IMR-90 (cell line): ENCODE results near the gene C14orf93. TPM values are rescaled to one million over a fixed set of nuclear protein-coding genes. Genes with fewer than 3 reads are reported as not detected.

Experiments used
- ATAC-seq: fragments of 200-7000 bp; cut with Tn5 transposase; 2 replicates; pipeline ENCODE4 v1.9.1; 2020; ENCODE audit warnings: low read depth, mild to moderate bottlenecking, moderate library complexity
- BruUV-seq: library from RNA; stranded (reverse); fragments of 400-500 nt; replicated peaks from 2 replicates; lab custom pipeline; 2021; lab: Mats Ljungman, UMichigan
- CTCF ChIA-PET: fragments of 300-600 bp; formaldehyde crosslinking; extraction: SDS; loops from one replicate; lab custom pipeline; 2021; ENCODE audit warnings: antibody characterized with exemption; lab: Yijun Ruan, JAX
- POLR2A ChIA-PET: fragments of 300-600 bp; sonication (Branson Sonifier 250); formaldehyde crosslinking; loops from one replicate; lab custom pipeline; 2022; ENCODE audit warnings: antibody characterized with exemption; ENCODE audit not compliant: unreplicated experiment; lab: Charles Lee
- DNase-seq: peaks from one replicate; pipeline ENCODE4 v3.0.0; 2013
- H2AFZ ChIP-seq: replicated peaks from 2 replicates; pipeline ENCODE3; 2013; ENCODE audit warnings: low read length, mild to moderate bottlenecking; ENCODE audit not compliant: poor library complexity
- H2AK5ac ChIP-seq: 2 replicates; pipeline ENCODE4 v1.6.1; 2013; ENCODE audit warnings: low read depth, low read length, inconsistent platforms
- H2AK9ac ChIP-seq: replicated peaks from 2 replicates; pipeline ENCODE3; 2013; ENCODE audit warnings: mild to moderate bottlenecking, low read depth, low read length, moderate library complexity; ENCODE audit not compliant: poor library complexity
- H2BK120ac ChIP-seq: 2 replicates; pipeline ENCODE4 v1.6.1; 2013; ENCODE audit warnings: low read depth, low read length, inconsistent platforms
- H2BK15ac ChIP-seq: 3 replicates; pipeline ENCODE4 v1.6.1; 2013; ENCODE audit warnings: low read depth, low read length, inconsistent platforms
- H2BK20ac ChIP-seq: 2 replicates; pipeline ENCODE4 v1.6.1; 2013; ENCODE audit warnings: low read depth, mild to moderate bottlenecking, inconsistent platforms, low read length, moderate library complexity
- H2BK5ac ChIP-seq: 2 replicates; pipeline ENCODE4 v1.6.1; 2013; ENCODE audit warnings: mild to moderate bottlenecking, low read depth, low read length, inconsistent platforms; ENCODE audit not compliant: poor library complexity, severe bottlenecking
- H3K14ac ChIP-seq: replicated peaks from 2 replicates; pipeline ENCODE4 v1.6.1; 2013; ENCODE audit warnings: low read depth, low read length, inconsistent platforms
- H3K18ac ChIP-seq: 2 replicates; pipeline ENCODE4 v1.6.1; 2013; ENCODE audit warnings: low read depth, low read length, control low read depth
- H3K23ac ChIP-seq: 2 replicates; pipeline ENCODE4 v1.6.1; 2013; ENCODE audit warnings: low read depth, low read length, inconsistent platforms
- H3K27ac ChIP-seq: 2 replicates; pipeline ENCODE4 v1.5.1; 2013; ENCODE audit warnings: mild to moderate bottlenecking, control low read depth, low read length; ENCODE audit not compliant: insufficient read depth
- H3K27me3 ChIP-seq: 2 replicates; pipeline ENCODE4 v1.6.1; 2013; ENCODE audit warnings: low read length; ENCODE audit not compliant: control insufficient read depth, insufficient read depth
- H3K36me3 ChIP-seq: 2 replicates; pipeline ENCODE4 v1.6.1; 2013; ENCODE audit warnings: low read length, mixed read lengths; ENCODE audit not compliant: control insufficient read depth, insufficient read depth
- H3K4ac ChIP-seq: 2 replicates; pipeline ENCODE4 v1.6.1; 2013; ENCODE audit warnings: low read depth, low read length, inconsistent platforms
- H3K4me1 ChIP-seq: 2 replicates; pipeline ENCODE4 v1.6.1; 2013; ENCODE audit warnings: low read length, mixed read lengths; ENCODE audit not compliant: control insufficient read depth, insufficient read depth
- H3K4me2 ChIP-seq: 2 replicates; pipeline ENCODE4 v1.6.1; 2013; ENCODE audit warnings: low read depth, mild to moderate bottlenecking, control low read depth, low read length, moderate library complexity
- H3K4me3 ChIP-seq: 2 replicates; pipeline ENCODE4 v1.5.1; 2013; ENCODE audit warnings: low read depth, mild to moderate bottlenecking, control low read depth, low read length, moderate library complexity; ENCODE audit not compliant: insufficient read depth
- H3K56ac ChIP-seq: 2 replicates; pipeline ENCODE4 v1.6.1; 2013; ENCODE audit warnings: low read length, inconsistent platforms; ENCODE audit not compliant: insufficient read depth; ENCODE audit errors: extremely low read depth
- H3K79me1 ChIP-seq, 2 experiments: 2 replicates each; pipeline ENCODE4 v1.6.1; 2013; ENCODE audit warnings: low read length in 2 of 2, inconsistent platforms in 1 of 2, low read depth in 1 of 2
- H3K9ac ChIP-seq: 2 replicates; pipeline ENCODE4 v1.6.1; 2013; ENCODE audit warnings: low read depth, low read length, control low read depth
- H3K9me1 ChIP-seq: 2 replicates; pipeline ENCODE4 v1.6.1; 2013; ENCODE audit warnings: low read length, inconsistent platforms; ENCODE audit not compliant: insufficient read depth
- H3K9me3 ChIP-seq: 2 replicates; pipeline ENCODE4 v1.6.1; 2013; ENCODE audit warnings: low read length; ENCODE audit not compliant: control insufficient read depth, insufficient read depth
- H4K20me1 ChIP-seq: 2 replicates; pipeline ENCODE4 v1.6.1; 2013; ENCODE audit warnings: low read length, inconsistent platforms; ENCODE audit not compliant: insufficient read depth
- H4K5ac ChIP-seq: 2 replicates; pipeline ENCODE4 v1.6.1; 2013; ENCODE audit warnings: mild to moderate bottlenecking, low read depth, low read length, control low read depth
- H4K8ac ChIP-seq, 2 experiments: 2 replicates each; pipeline ENCODE4 v1.6.1; 2013; ENCODE audit warnings: low read depth in 2 of 2, low read length in 2 of 2, control low read depth in 1 of 2, inconsistent platforms in 1 of 2
- H4K91ac ChIP-seq: 2 replicates; pipeline ENCODE4 v1.6.1; 2013; ENCODE audit warnings: low read depth, low read length, inconsistent platforms; ENCODE audit not compliant: insufficient read depth
- BHLHE40 ChIP-seq: fragments of 150-350 bp; IDR thresholded peaks from 2 replicates; pipeline ENCODE4 v1.6.1; 2016; ENCODE audit warnings: mild to moderate bottlenecking, low read depth, low read length
- CHD1 ChIP-seq: IDR thresholded peaks from 2 replicates; pipeline ENCODE4 v1.6.1; 2012; ENCODE audit warnings: low read depth, low read length, improper control_type of control experiment
- FOS ChIP-seq: fragments of 150-350 bp; IDR thresholded peaks from 2 replicates; pipeline ENCODE4 v1.6.1; 2016; ENCODE audit warnings: low read depth, low read length
- MAZ ChIP-seq: IDR thresholded peaks from 2 replicates; pipeline ENCODE4 v1.6.1; 2012; ENCODE audit warnings: low read depth, mild to moderate bottlenecking, low read length, improper control_type of control experiment, moderate library complexity, borderline replicate concordance
- MXI1 ChIP-seq: IDR thresholded peaks from 2 replicates; pipeline ENCODE4 v1.6.1; 2012; ENCODE audit warnings: low read depth, mild to moderate bottlenecking, low read length, moderate library complexity, borderline replicate concordance
- NFE2L2 ChIP-seq: fragments of 150-350 bp; IDR thresholded peaks from 2 replicates; pipeline ENCODE4 v1.6.1; 2016; ENCODE audit warnings: low read depth, mild to moderate bottlenecking, low read length
- POLR2A ChIP-seq: IDR thresholded peaks from 2 replicates; pipeline ENCODE4 v1.6.1; 2012; ENCODE audit warnings: mild to moderate bottlenecking, low read depth, low read length
- RAD21 ChIP-seq: IDR thresholded peaks from 2 replicates; pipeline ENCODE4 v1.6.1; 2012; ENCODE audit warnings: low read length, improper control_type of control experiment
- RFX5 ChIP-seq: IDR thresholded peaks from 2 replicates; pipeline ENCODE4 v1.8.0; 2012; ENCODE audit warnings: low read depth, mild to moderate bottlenecking, low read length, moderate library complexity
- SMC3 ChIP-seq: fragments of 150-350 bp; IDR thresholded peaks from 2 replicates; pipeline ENCODE4 v1.6.1; 2016; ENCODE audit warnings: low read depth, mild to moderate bottlenecking, antibody characterized with exemption, low read length, moderate library complexity
- WGBS, 2 experiments: methylation state at CpG; one replicate each; pipeline versions ENCODE4 v1.1.5 to v1.1.7; 2013; ENCODE audit warnings: missing lambda C conversion rate in 2 of 2; ENCODE audit not compliant: insufficient read length in 1 of 2; ENCODE audit errors: extremely low coverage in 2 of 2; 5-methylcytosine and 5-hydroxymethylcytosine counted together
- dilution Hi-C: fragments of 300-500 bp; cut with HindIII; formaldehyde crosslinking; loops from one replicate; pipeline ENCODE4 v1.14.3; 2018; ENCODE audit warnings: low sequenced_read_pairs; ENCODE audit not compliant: unreplicated experiment
- in situ Hi-C: fragments of 300-500 bp; cut with MboI; formaldehyde crosslinking; loops from 3 replicates; pipeline ENCODE4 v1.14.3; 2019; ENCODE audit warnings: low sequenced_read_pairs, inconsistent platforms, mixed read lengths
- intact Hi-C: fragments of 100-400 bp; cut with micrococcal nuclease; formaldehyde crosslinking; loops from 2 replicates; pipeline ENCODE4 v1.10.0; 2022
- polyA plus RNA-seq, 3 experiments: library from polyadenylated mRNA; depleted of rRNA; stranded (reverse); fragments of >200 nt; gene quantifications; 2 replicates each; pipeline ENCODE4 v1.2.3, GENCODE V29; 2012; ENCODE audit warnings: low replicate concordance in 1 of 3
- total RNA-seq: library from RNA; depleted of rRNA; stranded (reverse); fragments of >200 nt; gene quantifications from 2 replicates; pipeline ENCODE4 v1.2.3, GENCODE V29; 2012
- TF ChIP-seq, protein P1 (sequence below): fragments of 150-350 bp; IDR thresholded peaks from 2 replicates; pipeline ENCODE4 v1.6.1; 2017; ENCODE audit warnings: mild to moderate bottlenecking, antibody characterized with exemption, low read length, low read depth
- TF ChIP-seq, protein P2 (sequence below): conservative IDR thresholded peaks from 2 replicates; pipeline ENCODE4 v1.5.1; 2012; ENCODE audit warnings: mild to moderate bottlenecking, low read depth, low read length, improper control_type of control experiment

C14orf93 gene
- total and polyA plus RNA-seq, 2 of the 4 experiments (the other 2 are of a cell fraction) = 5.4 to 5.7 TPM

DNA sequence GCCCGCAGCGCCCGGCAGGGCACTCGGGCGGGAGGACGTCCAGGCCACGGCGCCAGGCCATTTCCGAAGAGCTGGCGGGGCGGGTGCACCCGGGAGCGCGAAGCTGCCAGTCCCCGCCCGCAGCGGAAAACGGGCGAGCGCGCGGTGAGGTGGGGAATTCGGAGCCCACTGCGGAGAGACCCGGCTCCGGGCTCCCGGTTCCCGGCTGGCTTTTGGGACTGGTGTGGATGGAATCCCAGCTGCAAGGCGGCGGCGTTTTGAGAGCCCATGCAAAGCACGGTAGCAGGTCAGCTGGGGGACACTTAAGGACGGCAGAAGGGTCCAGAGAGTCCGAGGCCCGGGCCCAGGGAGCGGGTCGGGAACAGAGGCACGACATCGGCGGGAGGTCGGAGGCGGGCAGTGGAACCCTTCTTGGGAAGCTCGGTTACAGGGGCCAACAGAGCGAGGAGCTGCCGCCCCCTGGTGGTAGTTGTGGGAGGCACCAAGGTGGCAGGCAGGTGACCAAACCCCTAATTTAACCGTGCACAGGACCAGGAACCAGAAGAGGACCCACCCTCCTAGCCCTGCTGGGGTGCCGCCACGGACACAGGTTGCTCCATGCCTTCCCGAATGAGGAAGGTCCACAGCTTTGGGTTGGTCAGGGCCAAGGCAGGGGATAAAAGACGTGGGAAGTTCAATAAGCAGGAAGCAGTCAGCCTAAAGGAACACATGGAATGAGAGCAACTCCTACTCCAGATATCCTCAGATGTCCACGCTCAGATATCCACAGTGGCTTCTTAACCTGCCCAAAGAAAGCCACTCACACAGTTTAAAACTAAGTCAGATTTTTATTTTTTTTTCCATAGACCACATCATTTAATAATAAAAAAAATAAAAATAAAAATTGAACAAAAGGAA, 48.1 kb upstream of the C14orf93 start:
- Histone ChIP-seq H3K9ac (peak overlapping the region; percentile 73), H3K18ac (no peak overlapping the region), H3K79me1 (peaks cover 0 to 47% of the 10 kb centered on the region in 2 experiments; a peak in 3 of 4 replicates), H3K9me3 (no peaks in the 10 kb centered on the region), H3K23ac (peak overlapping the region; percentile 75; the same call in 1 of the 2 replicates), H3K27me3 (no peaks in the 10 kb centered on the region), H4K91ac (0 out of 2 replicates have a peak overlapping the region, but pooled peaks have one; percentile 25), H3K56ac (0 out of 2 replicates have a peak overlapping the region, but pooled peaks have one; percentile 22), H2BK5ac (peak overlapping the region; percentile 41), H2AK9ac (peak overlapping the region; percentile 92), H2BK15ac (no peak overlapping the region), H3K14ac (0 out of 2 replicates have a peak overlapping the region, but pooled peaks have one; percentile 68), H3K4me2 (peak overlapping the region; percentile 87), H3K4me3 (peak overlapping the region; percentile 62), H2AFZ (peak overlapping the region; percentile 89), H4K8ac (no peak overlapping the region), H2BK20ac (no peak overlapping the region), H3K4me1 (peaks cover 19% of the 10 kb centered on the region), H2AK5ac (peak overlapping the region; percentile 78), H4K20me1 (peaks cover 21% of the 10 kb centered on the region), H3K36me3 (peaks cover 41% of the 10 kb centered on the region), H3K4ac (peak overlapping the region; percentile 85), H4K5ac (no peak overlapping the region), H3K9me1 (peaks cover 5% of the 10 kb centered on the region; the same call in 1 of the 2 replicates), H2BK120ac (no peak overlapping the region), H3K27ac (peak overlapping the region; percentile 70)
- 2% methylated on average over 21 of the region's 51 CpGs; no CpG with 5 or more reads in 1 of the 2 experiments for WGBS, 2 experiments
- intact Hi-C loops = loop anchor here (1.0 to 2.0 kb wide), 4 partner anchors 64 to 501 kb away; no protein-coding TSS in a partner anchor
- DNase-seq (peak; percentile 76), ATAC-seq (peak; percentile 55)
- POLR2A ChIA-PET = interaction anchor here (0.6 to 0.8 kb wide), 3 partner anchors 13 to 80 kb away, joined by 3 to 11 read pairs (median 3); no protein-coding TSS in a partner anchor
- TF ChIP-seq CHD1 (no peak), FOS (no peak), SMC3 (peak; percentile 83), MAZ (peak; percentile 35; the same call in 1 of the 2 replicates), RAD21 (peak; percentile 82), POLR2A (no peak; the same call in 1 of the 2 replicates), MXI1 (peak; percentile 11; the same call in 1 of the 2 replicates), NFE2L2 (no peak), BHLHE40 (peak; percentile 47; the same call in 1 of the 2 replicates), RFX5 (no peak)
- TF ChIP-seq, protein P1, sequence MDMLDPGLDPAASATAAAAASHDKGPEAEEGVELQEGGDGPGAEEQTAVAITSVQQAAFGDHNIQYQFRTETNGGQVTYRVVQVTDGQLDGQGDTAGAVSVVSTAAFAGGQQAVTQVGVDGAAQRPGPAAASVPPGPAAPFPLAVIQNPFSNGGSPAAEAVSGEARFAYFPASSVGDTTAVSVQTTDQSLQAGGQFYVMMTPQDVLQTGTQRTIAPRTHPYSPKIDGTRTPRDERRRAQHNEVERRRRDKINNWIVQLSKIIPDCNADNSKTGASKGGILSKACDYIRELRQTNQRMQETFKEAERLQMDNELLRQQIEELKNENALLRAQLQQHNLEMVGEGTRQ = no peak; the same call in 1 of the 2 replicates
- TF ChIP-seq, protein P2, sequence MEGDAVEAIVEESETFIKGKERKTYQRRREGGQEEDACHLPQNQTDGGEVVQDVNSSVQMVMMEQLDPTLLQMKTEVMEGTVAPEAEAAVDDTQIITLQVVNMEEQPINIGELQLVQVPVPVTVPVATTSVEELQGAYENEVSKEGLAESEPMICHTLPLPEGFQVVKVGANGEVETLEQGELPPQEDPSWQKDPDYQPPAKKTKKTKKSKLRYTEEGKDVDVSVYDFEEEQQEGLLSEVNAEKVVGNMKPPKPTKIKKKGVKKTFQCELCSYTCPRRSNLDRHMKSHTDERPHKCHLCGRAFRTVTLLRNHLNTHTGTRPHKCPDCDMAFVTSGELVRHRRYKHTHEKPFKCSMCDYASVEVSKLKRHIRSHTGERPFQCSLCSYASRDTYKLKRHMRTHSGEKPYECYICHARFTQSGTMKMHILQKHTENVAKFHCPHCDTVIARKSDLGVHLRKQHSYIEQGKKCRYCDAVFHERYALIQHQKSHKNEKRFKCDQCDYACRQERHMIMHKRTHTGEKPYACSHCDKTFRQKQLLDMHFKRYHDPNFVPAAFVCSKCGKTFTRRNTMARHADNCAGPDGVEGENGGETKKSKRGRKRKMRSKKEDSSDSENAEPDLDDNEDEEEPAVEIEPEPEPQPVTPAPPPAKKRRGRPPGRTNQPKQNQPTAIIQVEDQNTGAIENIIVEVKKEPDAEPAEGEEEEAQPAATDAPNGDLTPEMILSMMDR = peak; percentile 89
- no TSS peak for BruUV-seq
- dilution Hi-C loops = no loop called here
- CTCF ChIA-PET = interaction anchor here (0.6 to 2.2 kb wide), 12 partner anchors 11 to 82 kb away, joined by 3 to 17 read pairs (median 4); partner anchors contain the start of genes ACIN1, C14orf119 and PSMB11
- in situ Hi-C loops = no loop called here
